DND-41 (cell line): Measurements from ENCODE around the gene EFCAB10.
A peak's percentile ranks its signal among the peaks of the same experiment; 100 is the strongest.

Experiments used
- ATAC-seq: fragments of 200-7000 bp; cut with Tn5 transposase; 3 replicates; pipeline ENCODE4 v1.9.1; 2021; ENCODE audit warnings: low read depth; ENCODE audit not compliant: insufficient read depth
- DNase-seq: peaks from one replicate; pipeline ENCODE4 v3.0.0-alpha.2; 2020
- H2AFZ ChIP-seq: 2 replicates; pipeline ENCODE4 v1.6.0; 2012; ENCODE audit warnings: low read depth, low read length
- H3K27ac ChIP-seq: 2 replicates; pipeline ENCODE4 v1.5.1; 2012; ENCODE audit warnings: low read length, inconsistent platforms
- H3K27me3 ChIP-seq: fragments of 200-600 bp; sonication (generic); 2 replicates; pipeline ENCODE4 v1.6.0; 2012; ENCODE audit warnings: low read length, mild to moderate bottlenecking, inconsistent platforms; ENCODE audit not compliant: insufficient read depth, poor library complexity
- H3K36me3 ChIP-seq: 2 replicates; pipeline ENCODE4 v1.5.1; 2012; ENCODE audit warnings: low read length, inconsistent platforms; ENCODE audit not compliant: insufficient read depth
- H3K4me1 ChIP-seq: 2 replicates; pipeline ENCODE4 v1.5.1; 2012; ENCODE audit warnings: mild to moderate bottlenecking, low read length; ENCODE audit not compliant: insufficient read depth
- H3K4me2 ChIP-seq: 2 replicates; pipeline ENCODE4 v1.6.0; 2012; ENCODE audit warnings: mild to moderate bottlenecking, moderate library complexity, low read length, inconsistent platforms; ENCODE audit not compliant: insufficient read depth
- H3K4me3 ChIP-seq, 2 experiments: fragments of 200-600 bp in 1 of 2; shearing (Covaris generic) in 1 of 2; 2 replicates each; pipeline ENCODE4 v1.5.1; 2012 to 2016; ENCODE audit warnings: inconsistent platforms in 2 of 2, low read length in 2 of 2, mild to moderate bottlenecking in 2 of 2, low read depth in 1 of 2, moderate library complexity in 1 of 2
- H3K79me2 ChIP-seq: 2 replicates; pipeline ENCODE4 v1.6.0; 2012; ENCODE audit warnings: low read length, inconsistent platforms; ENCODE audit not compliant: insufficient read depth
- H3K9ac ChIP-seq: 2 replicates; pipeline ENCODE4 v1.6.0; 2012; ENCODE audit warnings: low read depth, mild to moderate bottlenecking, inconsistent platforms, low read length, moderate library complexity
- H3K9me3 ChIP-seq: 2 replicates; pipeline ENCODE4 v1.5.1; 2012; ENCODE audit warnings: low read length, moderate library complexity, mild to moderate bottlenecking, inconsistent platforms; ENCODE audit not compliant: insufficient read depth, severe bottlenecking
- H4K20me1 ChIP-seq: 2 replicates; pipeline ENCODE4 v1.6.0; 2012; ENCODE audit warnings: low read length; ENCODE audit not compliant: insufficient read depth
- EZH2 ChIP-seq: IDR thresholded peaks from 3 replicates; pipeline ENCODE4 v1.6.1; 2012; ENCODE audit warnings: borderline replicate concordance, low read depth, mild to moderate bottlenecking, moderate library complexity, low read length, inconsistent platforms; ENCODE audit not compliant: severe bottlenecking
- TF ChIP-seq, protein P1 (sequence below): IDR thresholded peaks from 2 replicates; pipeline ENCODE4 v1.5.1; 2012; ENCODE audit warnings: borderline replicate concordance, low read length, moderate library complexity, mild to moderate bottlenecking; ENCODE audit not compliant: poor library complexity, severe bottlenecking; ENCODE audit errors: extremely low read depth

The EFCAB10 gene

GRCh38 chr7:105587909-105588635 is 6.8 kb upstream of the EFCAB10 start:
- peak; percentile 12 for DNase-seq
- ATAC-seq, result peak; percentile 34; the same call in 1 of the 3 replicates
- Histone ChIP-seq H3K9me3 (no peaks in the 10 kb centered on the region), H2AFZ (no peak overlapping the region), H3K27me3 (no peaks in the 10 kb centered on the region), H3K4me3 (no peak overlapping the region), H3K4me1 (peaks cover 14% of the 10 kb centered on the region), H3K9ac (no peak overlapping the region), H3K27ac (peak overlapping the region; percentile 22; the same call in 1 of the 2 replicates), H4K20me1 (no peaks in the 10 kb centered on the region), H3K4me2 (no peak overlapping the region), H3K79me2 (no peaks in the 10 kb centered on the region), H3K36me3 (no peaks in the 10 kb centered on the region)
- TF ChIP-seq, protein P1, sequence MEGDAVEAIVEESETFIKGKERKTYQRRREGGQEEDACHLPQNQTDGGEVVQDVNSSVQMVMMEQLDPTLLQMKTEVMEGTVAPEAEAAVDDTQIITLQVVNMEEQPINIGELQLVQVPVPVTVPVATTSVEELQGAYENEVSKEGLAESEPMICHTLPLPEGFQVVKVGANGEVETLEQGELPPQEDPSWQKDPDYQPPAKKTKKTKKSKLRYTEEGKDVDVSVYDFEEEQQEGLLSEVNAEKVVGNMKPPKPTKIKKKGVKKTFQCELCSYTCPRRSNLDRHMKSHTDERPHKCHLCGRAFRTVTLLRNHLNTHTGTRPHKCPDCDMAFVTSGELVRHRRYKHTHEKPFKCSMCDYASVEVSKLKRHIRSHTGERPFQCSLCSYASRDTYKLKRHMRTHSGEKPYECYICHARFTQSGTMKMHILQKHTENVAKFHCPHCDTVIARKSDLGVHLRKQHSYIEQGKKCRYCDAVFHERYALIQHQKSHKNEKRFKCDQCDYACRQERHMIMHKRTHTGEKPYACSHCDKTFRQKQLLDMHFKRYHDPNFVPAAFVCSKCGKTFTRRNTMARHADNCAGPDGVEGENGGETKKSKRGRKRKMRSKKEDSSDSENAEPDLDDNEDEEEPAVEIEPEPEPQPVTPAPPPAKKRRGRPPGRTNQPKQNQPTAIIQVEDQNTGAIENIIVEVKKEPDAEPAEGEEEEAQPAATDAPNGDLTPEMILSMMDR, result no peak

- Histone ChIP-seq H3K9ac (no peak overlapping the region), H3K27me3 (no peaks in the 10 kb centered on the region), H3K4me1 (peaks cover 14% of the 10 kb centered on the region), H4K20me1 (no peaks in the 10 kb centered on the region), H3K36me3 (no peaks in the 10 kb centered on the region), H3K4me3 (no peak overlapping the region), H3K79me2 (no peaks in the 10 kb centered on the region), H3K9me3 (no peaks in the 10 kb centered on the region), H3K27ac (no peak overlapping the region), H3K4me2 (no peak overlapping the region), H2AFZ (no peak overlapping the region)
- no peak for TF ChIP-seq EZH2
- TF ChIP-seq, protein P1, result peak; percentile 19
- ATAC-seq, result 0 out of 3 replicates have a peak, but pooled peaks have one; percentile 31
- DNase-seq, result no peak
Observed at GRCh38 chr7:105585850-105586500, 4.7 kb upstream of the EFCAB10 start.

- DNase-seq (no peak), ATAC-seq (no peak)
- H3K79me2 ChIP-seq, result no peaks in the 10 kb centered on the region
- H3K9ac ChIP-seq, result no peak overlapping the region
- H3K4me3 ChIP-seq, result no peak overlapping the region
- H3K27ac ChIP-seq, result no peak overlapping the region
- no peak overlapping the region for H2AFZ ChIP-seq
- no peak for TF ChIP-seq EZH2
- TF ChIP-seq, protein P1, result no peak
- H3K9me3 ChIP-seq, result no peaks in the 10 kb centered on the region
- no peak overlapping the region for H3K4me2 ChIP-seq
- H3K27me3 ChIP-seq, result no peaks in the 10 kb centered on the region
- peaks cover 12% of the 10 kb centered on the region for H3K4me1 ChIP-seq
- no peaks in the 10 kb centered on the region for H4K20me1 ChIP-seq
- no peaks in the 10 kb centered on the region for H3K36me3 ChIP-seq
Observed at GRCh38 chr7:105584165-105584564, 2.9 kb upstream of the EFCAB10 start.
